ENCODE data around the gene HCFC1. TPM values are rescaled to one million over a fixed set of nuclear protein-coding genes. Genes with fewer than 3 reads are reported as not detected.
A peak's percentile ranks its signal among the peaks of the same experiment; 100 is the strongest.

HCFC1 gene
- total and polyA plus RNA-seq, 2 of the 8 experiments (the other 6 are each of a cell fraction or from before 2014, with no cell fraction given), result 24.9 to 117 TPM

DNA sequence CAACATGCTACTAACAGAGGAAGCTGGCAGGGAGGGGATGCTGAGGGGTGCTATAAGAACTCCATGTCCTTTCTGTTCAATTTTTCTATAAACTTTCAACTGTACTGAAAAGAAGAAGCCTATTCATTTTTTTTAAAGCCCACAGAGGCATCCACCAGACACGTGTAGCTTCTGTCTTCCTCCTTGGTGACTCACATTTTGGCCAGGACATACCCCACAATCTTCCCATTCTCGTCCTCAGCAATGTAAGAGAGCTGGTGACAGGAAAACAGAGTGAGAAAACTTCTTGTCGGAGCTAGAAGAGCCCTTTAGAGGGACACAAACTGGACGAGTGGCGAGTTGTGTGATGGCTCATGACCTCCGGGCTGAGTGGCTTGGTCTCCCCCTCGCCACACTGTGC is 37.9 kb downstream of the HCFC1 start:
- H2BK120ac ChIP-seq (replicated peaks; ENCODE audit: low read depth, low read length), result no peak overlapping the region
- H3K4me1 ChIP-seq (replicated peaks in 1 of 4; ENCODE audit: control insufficient read depth in 3 of 4, insufficient read depth in 4 of 4, low read length in 3 of 4), result peaks cover 0 to 8% (median 3%) of the 10 kb centered on the region in 4 experiments; a peak in 5 of 7 replicates
- ChIA-PET CTCF (ENCODE audit: partially characterized antibody) (interaction anchor here (1.1 to 19.6 kb wide), 3 partner anchors 9 to 25 kb away, joined by 3 to 272 read pairs (median 4); partner anchors contain the start of gene RENBP), POLR2A (ENCODE audit: partially characterized antibody) (interaction anchor here (1.2 to 18.9 kb wide), 6 partner anchors 10 to 334 kb away, joined by 3 to 231 read pairs (median 8); partner anchors contain the start of genes ARHGAP4 and RENBP)
- H4K8ac ChIP-seq (ENCODE audit: extremely low read depth, insufficient read depth, low read length), result no peak overlapping the region
- H2AK5ac ChIP-seq (ENCODE audit: low read depth, low read length), result no peak overlapping the region
- no peak overlapping the region for H3K14ac ChIP-seq (ENCODE audit: insufficient read length)
- H2BK15ac ChIP-seq (ENCODE audit: low read length), result no peak overlapping the region
- H3K18ac ChIP-seq (ENCODE audit: extremely low read depth, low read length), result no peak overlapping the region
- no peak overlapping the region for H2BK20ac ChIP-seq (ENCODE audit: low read length)
- no peak overlapping the region for H4K5ac ChIP-seq (ENCODE audit: insufficient read length, low read depth, low read length)
- H3K4me3 ChIP-seq (ENCODE audit: extremely low read depth in 1 of 4, insufficient read depth in 2 of 4, low read depth in 3 of 4, low read length in 4 of 4), result peak overlapping the region; percentile 57 to 87 (median 66); a peak in 7 of 8 replicates
- H3K79me1 ChIP-seq (ENCODE audit: low read depth, low read length), result no peaks in the 10 kb centered on the region
- no peak overlapping the region for H3K9ac ChIP-seq (replicated peaks in 1 of 4; ENCODE audit: extremely low read depth in 1 of 4, low read depth in 3 of 4, low read length in 3 of 4)
- FAIRE-seq (no peak), DNase-seq (ENCODE audit: low read depth in 1 of 2, low spot score in 2 of 2) (no peak)
- 0 out of 2 replicates have a peak, but pooled peaks cover 2% of the 10 kb centered on the region for H3K23me2 ChIP-seq (ENCODE audit: low read depth, low read length)
- H3K23ac ChIP-seq (ENCODE audit: insufficient read length), result no peak overlapping the region
- H3K4ac ChIP-seq (replicated peaks; ENCODE audit: insufficient read length, low read depth, low read length), result no peak overlapping the region
- H4K91ac ChIP-seq (replicated peaks; ENCODE audit: insufficient read length, low read length), result no peak overlapping the region
- peak overlapping the region; percentile 70 to 79 for H3K4me2 ChIP-seq (ENCODE audit: insufficient read depth in 1 of 2, low read depth in 2 of 2, low read length in 2 of 2)
- 67% methylated on average over 7 of the region's 7 CpGs; no CpG with 5 or more reads in 1 of the 2 experiments for WGBS, 2 experiments (ENCODE audit: extremely low coverage in 1 of 2, insufficient coverage in 1 of 2, insufficient read length in 1 of 2, insufficient replicate concordance in 2 of 2, low coverage in 1 of 2, low lambda C conversion rate in 2 of 2, missing lambda C conversion rate in 1 of 2)
- no peaks in the 10 kb centered on the region for H3K9me3 ChIP-seq (ENCODE audit: insufficient read depth in 2 of 2, low read depth in 1 of 2, low read length in 1 of 2)
- no peak overlapping the region for H2BK5ac ChIP-seq (ENCODE audit: low read depth, low read length)
- no peak overlapping the region for H2AFZ ChIP-seq (ENCODE audit: low read length)
- no peak overlapping the region for H3K27ac ChIP-seq (ENCODE audit: low read depth, low read length)
- no peak overlapping the region for H2BK12ac ChIP-seq (ENCODE audit: low read depth, low read length)
- H3K56ac ChIP-seq (replicated peaks; ENCODE audit: insufficient read length, low read depth, low read length), result no peak overlapping the region
- peaks cover 0 to 13% of the 10 kb centered on the region in 2 experiments; a peak in 2 of 4 replicates for H3K79me2 ChIP-seq (ENCODE audit: control insufficient read depth in 1 of 2, insufficient read depth in 2 of 2, low read length in 2 of 2)
- H3K36me3 ChIP-seq (ENCODE audit: control insufficient read depth in 2 of 4, insufficient read depth in 4 of 4, low read length in 3 of 4), result peaks cover 0 to 10% (median 4%) of the 10 kb centered on the region in 4 experiments; a peak in 2 of 8 replicates
- no peaks in the 10 kb centered on the region for H3K27me3 ChIP-seq (replicated peaks in 1 of 4; ENCODE audit: control insufficient read depth in 3 of 4, extremely low read depth in 1 of 4, insufficient read depth in 3 of 4, low read length in 3 of 4)
- H4K20me1 ChIP-seq (replicated peaks in 1 of 2; ENCODE audit: control insufficient read depth in 1 of 2, insufficient read depth in 2 of 2, low read length in 2 of 2), result peaks cover 0 to 3% of the 10 kb centered on the region in 2 experiments
- TF ChIP-seq CTCF (IDR thresholded peaks at IDR 0.05; ENCODE audit: control extremely low read depth in 1 of 3, insufficient read depth in 1 of 3, low read depth in 1 of 3, low read length in 3 of 3) (no peak), E2F6 (IDR thresholded peaks at IDR 0.05) (no peak), ATF3 (IDR thresholded peaks at IDR 0.05; ENCODE audit: insufficient read depth, low read depth, low read length) (no peak), KDM1A (IDR thresholded peaks at IDR 0.05; ENCODE audit: borderline replicate concordance, low read length) (no peak), SIRT6 (IDR thresholded peaks at IDR 0.05; ENCODE audit: low read length) (no peak), RBBP5 (IDR thresholded peaks at IDR 0.05; ENCODE audit: borderline replicate concordance, low read depth, low read length) (no peak), HDAC2 (IDR thresholded peaks at IDR 0.05; ENCODE audit: borderline replicate concordance in 1 of 2, low read depth in 2 of 2, low read length in 2 of 2) (no peak), TAF7 (optimal IDR thresholded peaks at IDR 0.05; ENCODE audit: borderline replicate concordance, low read depth, low read length) (no peak)
